HTR-8/SVneo (cell line): ENCODE data around the gene MISP.
"Not testable (repeated sequence)": the region's sequence is repeated elsewhere in the genome, so short reads cannot be mapped to it uniquely, and the experiment has no call there.

Source experiments
- DNase-seq: peaks from one replicate; pipeline ENCODE4 v3.0.0; 2011; ENCODE audit warnings: low spot score, mixed read lengths; ENCODE audit not compliant: insufficient read length
- FAIRE-seq: peaks from 2 replicates; lab custom pipeline; 2011; peaks lifted over from hg19 to GRCh38; lab: Jason Lieb, UNC

Gene MISP

GRCh38 chr19:750640-751423 is at the start of gene MISP:
TSS of gene MISP (plus strand) at chr19:751112. CDS start at chr19:756947, 5,835 bp downstream.
- FAIRE-seq (no peak), DNase-seq (no peak)

DNA sequence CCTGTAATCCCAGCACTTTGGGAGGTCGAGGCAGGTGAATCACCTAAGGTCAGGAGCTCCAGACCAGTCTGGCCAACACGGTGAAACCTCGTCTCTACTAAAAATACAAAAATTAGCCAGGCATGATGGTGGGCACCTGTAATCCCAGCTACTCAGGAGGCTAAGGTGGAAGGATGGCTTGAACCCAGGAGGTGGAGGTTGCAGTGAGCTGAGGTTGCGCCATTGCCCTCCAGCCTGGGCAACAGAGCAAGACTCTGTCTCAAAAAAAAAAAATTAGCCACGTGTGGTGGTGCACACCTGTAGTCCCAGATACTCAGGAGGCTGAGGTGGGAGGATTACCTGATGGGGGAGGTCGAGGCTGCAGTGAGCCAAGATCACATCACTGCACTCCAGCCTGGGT is 48.1 kb upstream of the MISP start:
- not testable (repeated sequence) for DNase-seq, FAIRE-seq

- no peak for FAIRE-seq
Measured at GRCh38 chr19:703329-703650, 47.6 kb upstream of the MISP start.

GRCh38 chr19:703651-704446 is 47.1 kb upstream of the MISP start:
- DNase-seq (peak; percentile 24), FAIRE-seq (no peak)

More at GRCh38 chr19:703329-703650, 47.6 kb upstream of the MISP start:
- no peak for DNase-seq

GRCh38 chr19:704447-704741 is 46.5 kb upstream of the MISP start:
- no peak for FAIRE-seq
- no peak for DNase-seq

DNA sequence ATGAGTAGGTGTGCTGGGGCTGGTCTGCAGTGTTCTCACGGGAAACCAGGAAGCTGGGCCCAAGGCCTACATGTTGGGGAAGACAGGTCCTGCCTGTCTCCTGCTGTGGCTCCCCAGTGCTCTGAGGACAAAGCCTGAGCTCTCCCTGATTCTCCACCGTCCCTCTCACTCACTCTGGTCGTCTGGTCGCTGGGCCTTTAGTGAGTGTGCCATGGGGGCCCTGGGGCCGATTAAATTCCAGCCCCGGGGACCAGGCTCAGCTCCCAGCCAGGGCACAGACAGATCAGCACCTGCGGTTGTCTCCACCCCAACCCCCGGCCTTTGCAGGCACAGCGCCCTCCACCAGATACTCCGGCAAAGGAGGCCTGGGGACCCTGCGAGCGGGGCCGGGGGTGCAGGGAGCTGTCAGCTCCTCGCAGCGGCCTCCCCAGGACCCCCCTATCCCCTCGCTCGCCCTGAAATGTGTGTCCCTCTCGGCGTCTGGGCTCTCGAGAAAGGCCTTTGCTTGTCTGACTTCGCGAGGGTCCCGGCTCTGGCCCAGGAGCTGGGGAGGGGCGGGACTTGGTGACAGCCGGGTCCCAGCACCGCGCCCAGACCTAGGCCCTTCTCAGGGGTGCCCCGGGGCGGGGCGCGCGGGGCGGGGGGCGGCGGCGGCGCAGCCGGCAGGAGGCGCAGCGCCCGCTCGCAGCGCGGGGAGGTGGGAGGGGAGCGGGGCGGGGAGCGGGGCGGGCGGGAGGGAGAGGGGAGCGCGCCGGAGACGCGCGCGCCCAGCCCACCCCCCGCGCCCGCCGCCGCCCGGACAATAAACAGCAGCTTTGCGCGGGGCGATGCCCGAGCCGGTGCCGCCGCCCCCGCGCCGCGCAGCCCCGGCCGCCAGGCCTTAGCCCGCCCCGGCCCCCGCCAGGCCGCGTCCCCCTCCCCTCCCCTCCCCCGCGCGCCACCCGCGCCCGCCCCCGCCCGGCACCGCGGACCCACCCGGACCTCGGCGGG is 42.5 kb upstream of the MISP start, which contains the start of gene PALM:
Gene PALM (plus strand): TSS at position 782 of the 990 bp plus-strand sequence. CDS start 212 bp downstream, outside the sequence.
- DNase-seq (peak; percentile 49), FAIRE-seq (no peak)

DNA sequence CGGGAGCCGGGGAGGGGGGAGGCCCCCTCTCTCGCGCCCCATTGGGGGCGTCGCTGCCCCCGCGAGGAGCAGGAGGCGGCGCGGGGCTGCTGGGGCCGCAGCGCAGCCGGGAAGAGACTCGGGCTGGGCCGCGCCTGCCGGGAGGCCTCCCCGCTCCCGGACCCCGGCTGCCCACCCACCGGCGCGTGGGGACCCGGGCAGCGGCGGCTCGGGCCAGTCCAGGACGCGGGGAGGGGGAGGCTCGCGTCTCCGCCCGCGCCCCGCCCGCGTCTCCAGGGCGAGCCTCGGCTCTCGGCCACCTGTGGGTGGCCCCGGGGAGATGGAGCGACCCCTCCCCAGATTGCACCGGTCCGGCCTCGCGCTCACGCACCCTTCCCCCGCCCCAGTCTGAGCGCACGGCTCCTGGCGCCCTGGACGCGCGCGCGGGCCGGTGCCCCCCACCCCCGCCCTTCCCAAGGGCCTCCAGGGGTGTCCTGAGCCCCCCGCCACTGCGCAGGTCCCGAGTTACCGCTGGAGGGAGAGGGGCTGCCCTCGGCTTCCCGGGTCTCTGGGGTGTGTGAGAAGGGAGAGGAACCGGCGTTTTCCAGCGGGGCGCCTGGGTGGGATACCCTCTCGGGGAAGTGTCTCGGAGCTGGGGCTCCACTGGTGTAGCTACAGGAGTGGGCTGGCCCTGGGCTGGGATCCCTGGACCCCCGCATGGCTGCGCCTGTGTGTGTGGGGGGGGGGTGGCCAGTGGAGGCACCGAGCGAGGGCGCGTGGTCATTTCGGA is 41.5 kb upstream of the MISP start:
- DNase-seq (no peak), FAIRE-seq (no peak)

DNA sequence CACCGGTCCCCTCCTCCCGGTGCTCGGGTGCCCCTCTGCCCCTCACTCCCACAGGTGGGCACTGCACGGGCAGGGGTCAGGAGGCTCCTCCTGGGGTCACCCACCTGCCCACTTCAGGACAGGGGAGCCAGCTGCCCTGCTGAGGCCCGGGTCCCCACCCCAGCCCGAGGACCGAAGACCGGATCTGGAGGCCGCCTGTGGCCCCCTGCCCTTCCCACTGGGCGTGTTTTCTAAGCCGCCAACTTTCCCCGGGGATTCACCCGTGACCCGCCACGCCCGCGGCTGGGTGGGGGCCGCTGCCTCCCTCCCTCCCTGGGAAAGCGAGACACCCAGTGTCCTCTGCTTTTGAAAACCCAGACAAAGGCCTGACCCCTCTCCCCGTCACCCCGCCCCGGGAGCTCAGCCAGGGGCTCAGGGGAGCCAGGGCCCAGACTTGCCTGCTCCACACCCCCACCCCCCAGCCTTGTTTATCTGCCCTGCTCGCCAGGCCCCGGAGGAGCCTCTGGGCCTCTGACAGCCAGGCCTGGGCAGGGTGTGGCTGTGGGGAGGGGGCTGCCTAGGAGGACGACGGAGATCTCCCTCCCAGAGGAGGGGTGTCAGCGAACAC is 40.8 kb upstream of the MISP start:
- DNase-seq (no peak), FAIRE-seq (no peak)

- DNase-seq (no peak), FAIRE-seq (no peak)
Measured at GRCh38 chr19:710767-711166, 40.1 kb upstream of the MISP start.

DNA sequence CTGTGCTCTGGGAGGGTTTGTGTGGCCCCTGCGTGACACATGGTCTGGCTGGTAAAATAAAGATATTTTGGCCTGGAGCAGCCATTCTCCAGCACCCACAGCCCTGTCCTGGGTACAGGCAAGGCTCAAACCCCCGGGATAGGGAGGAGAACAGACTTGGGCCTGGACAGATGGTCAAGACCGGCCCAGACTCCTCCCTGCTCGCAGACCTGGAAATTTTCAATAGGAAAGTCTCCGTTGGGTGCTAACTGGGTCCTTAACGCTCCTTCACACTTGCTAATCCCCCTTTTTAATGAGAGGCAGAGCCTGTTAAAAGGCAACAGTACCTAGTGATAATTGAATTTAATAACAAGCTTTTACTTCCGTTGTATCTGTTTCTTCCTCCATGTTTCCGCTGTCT is 39.7 kb upstream of the MISP start:
- FAIRE-seq (no peak), DNase-seq (no peak)

DNA sequence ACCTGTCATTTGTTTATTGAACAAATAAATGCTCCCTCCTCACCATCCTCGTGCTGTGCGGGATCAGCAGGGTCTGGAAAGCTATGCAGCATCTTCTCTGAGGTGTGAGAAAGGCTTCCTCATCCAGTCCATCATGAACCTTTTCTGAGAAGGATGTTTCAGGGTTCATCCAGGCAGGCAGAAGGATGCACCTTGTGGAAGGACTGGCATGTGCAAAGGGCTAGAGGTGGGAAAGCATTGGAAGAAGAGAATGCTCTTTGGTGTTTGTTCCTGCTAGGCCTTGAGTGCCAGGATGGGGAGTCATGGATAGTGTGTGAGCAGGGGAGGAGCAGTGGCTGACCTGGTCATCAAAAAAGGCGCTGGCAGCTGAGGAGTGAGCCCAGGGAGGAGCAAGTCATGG is 35.6 kb upstream of the MISP start:
- no peak for FAIRE-seq
- DNase-seq, result no peak

- DNase-seq, result no peak
Measured at GRCh38 chr19:718251-718951, 32.5 kb upstream of the MISP start.

DNA sequence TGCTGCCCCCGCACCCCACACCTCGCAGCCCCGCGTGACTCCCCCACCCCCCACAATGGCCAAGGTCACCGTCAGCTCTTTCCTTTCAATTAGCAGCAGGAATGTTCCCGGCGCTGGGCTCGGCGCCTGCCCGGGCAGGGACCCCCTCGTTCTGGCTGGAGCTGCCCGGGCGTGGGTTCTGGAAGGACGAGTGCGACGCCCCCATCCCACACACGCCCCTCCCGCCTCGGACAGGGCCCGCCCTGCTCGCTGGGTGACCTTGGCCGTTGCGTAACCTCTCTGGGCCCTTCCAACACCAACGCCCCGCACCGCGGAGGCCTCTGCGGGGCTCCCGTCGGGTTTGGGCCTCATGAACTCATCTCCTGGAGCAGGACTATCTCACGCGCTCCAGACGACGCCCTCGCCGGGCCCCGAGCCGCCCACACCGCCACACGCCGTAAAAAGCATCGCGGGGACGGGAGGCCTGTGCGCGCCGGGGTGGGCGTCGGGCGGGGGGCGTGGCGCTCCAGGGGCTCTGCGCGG is 31.9 kb upstream of the MISP start:
- FAIRE-seq (no peak), DNase-seq (no peak)

More at GRCh38 chr19:718251-718951, 32.5 kb upstream of the MISP start:
- no peak for FAIRE-seq

DNA sequence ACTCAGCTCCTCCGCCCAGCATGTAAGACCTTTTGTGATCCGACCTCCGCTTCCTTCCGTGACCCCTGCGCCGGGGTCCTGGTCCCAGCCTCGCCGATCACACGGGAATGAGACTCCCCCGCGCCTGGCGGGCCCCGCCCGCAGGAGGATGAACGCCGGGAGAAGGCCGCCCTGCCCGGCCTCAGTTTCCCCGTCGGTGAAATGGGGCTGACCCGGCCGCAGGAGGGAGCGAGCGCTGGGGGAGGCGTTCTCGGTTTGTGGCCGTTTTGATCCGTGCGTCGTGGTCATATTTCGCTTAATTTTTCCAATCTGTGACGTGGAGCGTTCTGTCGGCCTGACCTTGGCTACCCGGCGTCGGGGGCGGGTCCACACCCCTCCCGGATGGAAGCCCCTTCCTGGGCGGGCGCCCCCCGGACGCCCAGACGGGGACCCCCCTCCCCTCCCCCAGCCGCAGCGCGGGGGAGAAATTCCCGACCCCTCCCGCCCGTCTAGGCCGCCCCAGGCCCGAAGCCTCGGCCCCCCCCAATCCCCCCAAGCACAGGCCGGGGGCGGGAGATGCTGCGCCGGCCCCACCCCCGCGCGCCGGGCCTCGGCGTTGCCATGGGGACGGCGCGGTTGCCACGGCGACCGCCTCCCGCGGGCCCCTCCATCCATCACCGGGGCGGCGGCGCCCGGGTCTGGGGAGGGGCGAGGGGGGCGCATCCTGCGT is 31.1 kb upstream of the MISP start:
- DNase-seq (no peak), FAIRE-seq (no peak)

DNA sequence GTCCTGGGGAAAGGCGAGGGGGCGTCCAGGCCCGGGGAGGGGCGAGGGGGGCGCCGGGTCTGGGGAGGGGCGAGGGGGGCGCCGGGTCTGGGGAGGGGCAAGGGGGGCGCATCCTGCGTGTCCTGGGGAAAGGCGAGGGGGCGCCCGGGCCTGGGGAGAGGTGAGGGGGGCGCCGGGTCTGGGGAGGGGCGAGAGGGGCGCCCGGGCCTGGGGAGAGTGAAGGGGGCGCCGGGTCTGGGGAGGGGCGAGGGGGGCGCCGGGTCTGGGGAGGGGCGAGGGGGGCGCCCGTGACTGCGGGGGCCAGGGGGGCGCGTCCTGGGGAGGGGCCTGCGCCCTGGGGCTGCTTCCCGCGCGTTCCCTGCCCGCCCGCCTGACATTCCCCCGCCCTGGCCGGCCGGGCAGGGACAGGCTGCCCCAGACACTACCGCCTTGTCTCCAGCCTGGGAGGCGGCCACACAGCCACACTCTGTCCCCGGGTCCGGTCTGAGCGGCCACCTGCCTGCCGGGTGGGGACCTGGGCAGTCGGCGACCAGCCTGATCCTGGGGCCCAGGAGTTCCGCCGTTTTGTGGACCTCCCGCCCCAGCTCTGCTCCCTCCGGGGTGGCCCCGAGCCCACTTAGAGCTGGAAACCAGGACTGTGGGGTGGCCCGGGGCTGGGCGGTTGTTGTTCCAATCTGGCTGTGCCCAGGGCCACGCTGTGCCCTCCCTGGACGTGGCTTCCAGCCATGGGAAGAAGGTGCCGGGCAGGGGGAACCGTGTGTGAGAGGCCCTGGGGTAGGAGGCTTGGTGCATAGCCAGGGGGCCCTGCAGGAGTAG is 30.4 kb upstream of the MISP start:
- DNase-seq (no peak), FAIRE-seq (no peak)

DNA sequence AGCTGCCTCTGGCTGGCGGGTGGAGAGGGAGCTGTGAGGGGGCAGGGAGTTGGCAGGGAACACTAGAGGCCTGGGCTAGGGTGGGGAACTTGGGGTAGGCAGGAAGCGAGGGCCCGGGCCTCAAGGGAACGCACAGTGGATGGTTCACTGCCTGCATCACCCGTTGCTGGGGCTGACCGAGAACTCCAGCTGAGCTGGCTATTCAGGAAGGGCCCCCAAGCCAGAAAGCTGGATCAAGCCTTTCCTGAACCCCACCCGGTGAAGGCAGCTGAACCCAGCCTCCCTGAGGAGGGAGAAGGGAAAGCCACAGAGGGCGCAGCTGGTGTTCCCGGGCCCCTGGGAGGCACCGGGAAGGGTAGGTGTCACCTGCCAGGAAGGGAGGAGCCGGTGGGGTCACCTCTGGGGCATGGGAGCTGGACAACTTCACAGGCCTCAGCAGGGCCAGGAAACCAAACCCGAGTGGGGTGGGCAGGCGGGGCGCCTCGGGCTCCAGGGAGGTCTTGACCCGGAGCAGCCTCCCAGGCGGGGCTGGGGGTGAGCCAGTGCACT is 28.3 kb upstream of the MISP start:
- FAIRE-seq (no peak), DNase-seq (no peak)

DNA sequence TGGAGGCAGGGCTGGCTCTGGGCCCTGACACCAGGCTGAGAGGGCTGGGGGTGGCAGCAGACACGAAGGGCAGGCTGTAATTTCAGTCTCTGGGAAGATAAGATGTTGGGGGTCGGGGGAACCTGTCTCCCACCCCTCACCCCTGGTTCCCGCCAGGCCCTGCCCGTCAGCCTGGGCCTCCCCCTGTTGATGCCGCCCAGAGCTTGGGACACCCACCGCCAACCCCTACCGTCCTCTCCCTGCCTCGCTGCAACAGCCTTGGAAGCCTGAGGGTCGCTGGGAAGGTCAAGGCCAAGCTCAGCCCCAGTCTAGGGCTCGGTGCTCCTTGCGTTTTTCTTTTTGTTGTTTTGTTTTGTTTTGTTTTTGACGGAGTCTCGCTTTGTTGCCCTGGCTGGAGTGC is 27.7 kb upstream of the MISP start:
- FAIRE-seq (no peak), DNase-seq (no peak)
